HuH-7.5 (cell line): ENCODE measurements around the gene IQSEC3.

Experiments
- DNase-seq: peaks from one replicate; pipeline ENCODE4 v3.0.0; 2011; ENCODE audit warnings: low spot score

IQSEC3 gene

DNA sequence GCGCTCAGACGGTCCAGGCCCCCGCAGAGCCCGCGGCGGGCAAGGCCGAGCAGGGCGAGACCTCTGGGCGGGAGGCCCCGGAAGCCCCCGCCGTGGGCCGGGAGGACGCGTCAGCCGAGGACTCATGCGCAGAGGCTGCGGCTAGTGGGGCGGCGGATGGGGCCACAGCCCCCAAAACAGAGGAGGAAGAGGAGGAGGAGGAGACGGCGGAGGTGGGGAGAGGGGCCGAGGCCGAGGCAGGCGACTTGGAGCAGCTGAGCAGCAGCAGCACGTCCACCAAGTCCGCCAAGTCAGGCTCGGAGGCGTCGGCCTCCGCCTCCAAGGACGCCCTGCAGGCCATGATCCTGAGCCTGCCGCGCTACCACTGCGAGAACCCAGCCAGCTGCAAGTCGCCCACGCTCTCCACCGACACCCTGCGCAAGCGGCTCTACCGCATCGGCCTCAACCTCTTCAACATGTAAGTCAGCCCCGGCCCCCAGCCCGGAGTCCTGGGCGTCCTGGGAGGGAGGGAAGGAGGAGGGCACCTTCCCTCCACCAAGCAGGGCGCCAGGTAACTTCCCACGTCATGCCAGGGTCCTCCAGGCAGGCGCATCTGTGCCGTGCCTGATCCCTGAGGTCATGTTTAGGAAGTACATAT lies 72.4 kb downstream of the IQSEC3 start:
- no peak for DNase-seq

DNA sequence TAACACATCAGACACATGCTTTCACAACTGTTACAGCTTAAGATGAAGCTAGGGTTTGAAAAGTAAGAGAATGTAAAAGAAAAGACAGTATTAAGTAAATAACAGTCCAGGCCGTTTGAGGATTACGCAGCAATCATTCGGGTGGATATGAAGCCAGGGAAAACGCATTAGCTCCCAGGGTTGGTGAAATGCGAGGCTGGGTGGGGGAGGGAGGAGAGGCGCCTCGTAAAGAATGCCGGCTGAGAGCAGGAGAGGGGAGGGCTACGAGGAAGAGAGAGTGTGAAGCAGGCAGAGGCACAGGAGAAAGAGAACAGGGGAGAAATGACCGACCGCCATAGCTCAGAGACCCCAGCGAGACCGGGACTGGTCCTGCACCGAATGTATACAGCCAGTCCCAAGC lies 73.0 kb downstream of the IQSEC3 start:
- DNase-seq, result no peak

DNA sequence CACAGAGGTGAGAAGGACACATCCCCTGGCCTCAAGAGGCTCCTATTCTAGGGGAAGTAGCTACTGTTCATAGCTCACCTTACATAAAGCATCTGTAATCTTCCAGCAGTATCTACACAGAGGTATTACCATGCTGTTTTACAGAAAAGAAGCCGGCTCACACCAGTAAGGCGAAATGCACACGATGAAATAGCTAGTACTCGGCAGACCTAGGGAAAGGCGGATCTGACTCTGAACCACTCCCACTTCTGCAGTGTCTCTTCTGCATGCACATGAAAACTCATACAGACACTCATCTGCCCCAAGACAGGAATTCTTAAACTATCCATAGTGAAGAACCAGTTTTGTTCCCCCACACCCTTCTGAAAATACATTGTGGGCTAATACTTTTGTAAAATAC lies 73.6 kb downstream of the IQSEC3 start:
- no peak for DNase-seq

DNA sequence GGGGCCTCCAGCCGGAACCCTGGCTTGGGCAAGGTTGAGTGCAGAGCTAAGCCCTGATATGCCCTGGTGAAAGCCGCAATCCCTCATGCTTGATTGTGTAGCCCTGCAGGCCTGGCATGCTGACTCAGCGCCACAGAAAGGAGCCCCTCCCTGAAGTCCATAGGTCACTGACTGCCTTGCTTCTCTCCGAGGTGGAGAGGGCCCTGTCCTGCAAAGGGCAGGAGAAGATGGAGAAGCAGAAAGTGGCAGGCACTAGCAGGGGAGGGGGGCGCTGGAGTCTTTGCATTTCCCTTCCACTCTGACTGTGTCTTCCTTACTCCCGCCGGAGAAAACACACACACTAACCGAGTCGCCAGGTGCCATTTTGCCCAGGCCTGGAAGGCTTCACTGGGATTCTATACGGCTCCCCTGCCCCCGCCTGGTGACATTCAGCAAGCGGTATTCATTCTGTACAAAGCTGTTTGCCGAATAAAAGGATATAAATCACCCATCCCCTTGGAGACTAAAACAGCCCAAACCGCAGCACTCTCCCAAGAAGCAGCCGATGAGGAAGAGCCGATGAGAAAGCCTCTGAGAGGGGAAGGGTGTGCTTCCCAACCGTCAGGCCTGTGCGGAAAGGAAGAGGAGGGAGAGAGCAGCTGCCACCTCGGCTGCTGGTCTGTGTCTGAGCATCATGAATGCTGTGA lies 77.5 kb downstream of the IQSEC3 start:
- DNase-seq, result peak; percentile 71

DNA sequence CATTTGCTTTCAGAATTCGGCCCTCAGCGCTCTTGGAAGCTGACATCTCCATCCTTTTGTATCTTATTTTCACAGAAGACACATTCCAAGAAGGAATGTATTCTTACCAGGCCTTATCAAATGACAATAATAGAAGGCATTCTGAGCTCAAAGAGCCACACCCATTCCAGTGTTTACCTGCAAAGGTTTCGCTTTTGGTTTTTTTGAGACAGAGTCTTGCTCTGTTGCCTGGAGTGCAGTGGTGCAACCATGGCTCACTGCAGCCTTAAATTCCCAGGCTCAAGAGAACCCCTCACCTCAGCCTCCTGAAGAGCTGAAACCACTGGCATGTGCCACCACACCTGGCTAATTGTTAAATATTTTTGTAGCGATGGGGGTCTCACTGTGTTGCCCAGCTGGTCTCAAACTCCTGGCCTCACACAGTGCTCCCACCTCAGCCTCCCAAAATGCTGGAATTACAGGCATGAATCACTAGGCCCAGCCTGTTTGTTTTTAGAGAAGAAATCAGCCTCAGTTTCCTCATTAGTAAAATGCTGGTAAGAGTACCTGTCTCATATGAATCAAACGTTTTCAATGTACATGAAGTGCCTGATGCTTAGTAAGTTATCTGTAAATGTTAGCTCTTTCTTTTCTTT lies 78.2 kb downstream of the IQSEC3 start:
- DNase-seq, result no peak

DNA sequence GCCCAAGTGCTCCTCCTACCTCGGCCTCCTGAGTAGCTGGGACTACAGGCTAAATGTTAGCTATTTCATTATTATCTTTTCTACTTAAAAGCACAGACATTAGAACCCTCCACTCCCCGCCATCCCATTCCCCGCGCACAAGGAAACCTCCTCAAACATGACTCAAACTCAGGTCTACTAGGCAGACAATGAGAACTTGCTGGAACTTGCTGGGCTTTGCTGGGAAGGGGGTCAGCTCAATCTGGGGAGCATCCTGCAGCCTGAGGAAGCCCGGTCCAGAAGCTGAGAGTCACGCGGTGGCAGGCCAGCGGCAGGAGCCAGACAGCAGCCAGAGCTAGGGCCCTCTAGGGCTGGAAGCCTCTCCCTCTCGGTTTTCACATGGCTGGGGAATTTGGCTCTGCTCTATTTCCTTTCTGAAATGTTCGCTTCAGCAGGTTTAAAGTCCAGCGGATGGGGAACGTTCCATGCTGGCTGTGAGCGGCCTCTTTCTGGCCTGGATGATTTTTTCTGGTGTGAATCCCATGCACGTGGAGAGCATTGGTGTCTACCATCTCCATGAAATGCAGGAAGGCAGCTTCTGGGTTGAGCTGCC lies 78.9 kb downstream of the IQSEC3 start:
- no peak for DNase-seq

DNA sequence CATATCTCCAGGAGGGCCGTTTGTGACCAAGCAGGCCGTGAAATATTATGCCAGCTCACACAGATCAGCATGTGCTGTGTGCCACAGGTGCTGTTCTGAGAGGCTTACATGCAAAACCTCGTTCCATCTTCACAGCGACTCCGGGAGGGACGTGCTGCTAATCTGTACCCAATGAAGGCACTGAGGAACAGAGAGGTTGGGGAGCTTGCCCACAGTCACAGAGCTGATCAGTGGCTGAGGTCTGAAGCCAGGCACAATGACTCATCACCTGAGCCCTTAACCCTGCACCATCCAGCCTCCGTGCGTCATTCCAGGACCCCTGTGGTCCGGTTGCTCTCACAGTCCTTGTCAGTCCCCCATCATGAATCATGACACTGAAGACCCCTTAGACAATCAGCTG lies 80.7 kb downstream of the IQSEC3 start:
- no peak for DNase-seq

DNA sequence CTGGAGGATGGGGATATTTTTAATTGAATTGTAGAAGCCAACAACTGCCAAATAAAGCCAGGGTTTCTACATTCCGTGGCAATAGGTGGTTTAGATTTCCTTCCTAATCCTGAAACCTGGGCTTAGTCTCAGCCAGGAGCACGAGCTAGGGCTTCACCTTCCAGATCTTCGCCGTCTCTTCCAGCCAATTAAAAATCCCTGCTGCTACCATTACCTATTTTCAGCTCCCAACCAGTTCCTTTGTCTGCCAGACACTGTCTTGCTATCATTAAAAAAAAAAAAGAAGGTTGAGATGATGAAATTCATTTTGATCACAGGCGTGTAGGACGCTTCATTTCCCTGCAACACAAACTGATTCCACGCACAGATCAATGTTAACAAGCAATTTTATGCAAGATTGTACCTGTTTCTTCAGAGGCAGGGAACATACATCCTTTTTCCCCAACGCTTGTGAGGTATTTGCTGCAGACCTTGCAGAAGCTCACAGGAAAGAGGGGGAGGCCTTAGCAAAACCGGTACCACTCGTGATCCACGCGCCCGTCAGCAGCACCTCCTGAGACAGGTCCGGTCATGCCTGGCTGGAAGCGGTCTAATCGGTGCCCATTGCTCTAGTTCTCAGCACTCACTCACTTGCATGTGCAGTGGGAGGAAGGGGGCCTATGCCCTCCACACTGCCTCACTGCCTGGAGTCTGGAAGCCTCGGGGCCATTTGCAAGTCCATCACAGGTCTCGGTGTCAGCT lies 82.3 kb downstream of the IQSEC3 start:
- DNase-seq, result no peak

DNA sequence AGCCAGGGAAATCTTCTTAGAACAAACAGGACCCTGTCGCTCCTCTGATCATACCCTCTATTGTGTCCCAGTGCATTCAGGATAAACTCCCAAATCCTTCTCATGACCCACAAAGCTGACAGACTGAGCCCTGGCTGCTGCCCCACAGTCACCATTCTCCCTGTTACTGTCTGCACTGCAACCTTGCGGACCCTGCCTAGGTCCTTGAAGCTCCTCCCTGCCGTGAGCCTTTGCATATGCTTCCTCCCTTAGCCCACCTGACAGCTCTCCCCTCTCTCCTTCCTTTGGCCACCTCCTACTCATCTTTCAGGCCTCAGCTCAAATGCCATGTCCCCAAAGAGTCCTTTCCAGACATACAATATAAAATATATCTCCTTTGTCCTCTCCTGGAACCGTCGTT lies 85.0 kb downstream of the IQSEC3 start:
- DNase-seq, result no peak

DNA sequence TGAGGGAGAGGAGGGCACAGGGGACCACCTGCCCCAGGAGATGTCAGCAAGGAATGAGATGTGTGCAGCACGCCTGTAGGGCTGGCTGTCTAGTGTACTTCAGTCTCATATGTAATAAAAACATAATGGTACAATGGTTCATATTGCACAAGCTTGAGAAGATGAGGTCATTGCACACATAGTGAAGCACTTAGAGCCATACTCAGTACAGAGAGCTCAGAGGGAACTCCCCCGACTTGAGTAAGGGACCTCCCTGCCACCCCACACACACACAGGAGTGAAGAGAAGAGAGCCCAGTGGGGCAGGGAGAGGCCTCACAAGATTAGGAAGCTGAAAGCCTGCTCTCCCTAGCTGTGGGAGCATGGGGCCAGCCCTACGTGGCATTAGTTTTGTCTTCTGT lies 85.9 kb downstream of the IQSEC3 start:
- no peak for DNase-seq

DNA sequence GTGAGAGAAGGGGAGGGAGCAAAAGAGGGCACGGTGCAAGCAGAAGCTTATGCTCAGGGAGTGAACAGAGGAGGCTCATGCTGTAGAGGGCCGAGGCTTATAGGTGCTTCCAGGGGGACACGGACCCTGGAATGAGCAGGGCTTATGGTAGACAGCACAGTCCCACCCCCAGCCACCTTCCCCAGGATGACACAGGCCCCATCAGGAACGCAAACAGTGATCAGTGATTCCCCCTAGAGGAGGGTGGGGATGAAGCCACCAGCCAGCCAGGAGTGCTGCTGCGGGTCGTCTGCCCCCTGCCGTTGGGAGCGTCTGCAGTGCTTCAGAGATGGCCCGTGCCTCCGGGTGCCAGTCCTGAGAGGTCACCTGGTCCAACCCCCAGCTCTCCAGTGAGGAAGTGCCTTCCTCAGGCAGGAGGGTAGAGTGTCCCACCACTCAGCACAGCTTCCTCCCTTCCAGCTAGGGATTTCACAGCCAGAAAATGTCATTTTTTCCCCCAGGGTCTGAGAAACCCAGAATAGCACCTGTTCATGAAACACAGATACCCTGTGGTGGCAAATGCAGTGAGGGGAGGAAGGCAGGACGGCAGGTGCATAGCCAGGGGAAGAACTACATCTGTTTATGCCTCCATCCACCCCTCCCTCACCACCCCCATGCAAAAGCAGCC lies 86.6 kb downstream of the IQSEC3 start:
- peak; percentile 97 for DNase-seq

DNA sequence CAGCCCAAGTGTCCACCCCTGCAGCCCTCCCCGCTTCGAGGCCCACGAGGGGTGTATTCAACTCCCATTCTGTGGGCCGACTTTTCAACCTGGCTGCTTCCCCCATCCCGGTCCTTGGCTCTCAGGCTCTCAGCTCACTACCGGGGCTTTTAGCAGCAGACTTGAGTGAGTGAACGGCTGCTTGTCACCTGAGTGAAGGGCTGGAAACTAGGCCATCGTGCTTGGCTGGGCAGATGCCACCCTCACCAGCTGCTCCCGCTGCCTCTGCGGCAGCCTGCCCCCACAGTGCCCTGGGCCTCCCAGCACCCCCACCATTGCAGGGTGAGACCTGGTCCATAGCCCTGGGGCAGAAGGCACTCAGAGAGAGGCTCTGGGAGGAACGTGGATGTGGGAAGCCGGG lies 87.5 kb downstream of the IQSEC3 start:
- no peak for DNase-seq

DNA sequence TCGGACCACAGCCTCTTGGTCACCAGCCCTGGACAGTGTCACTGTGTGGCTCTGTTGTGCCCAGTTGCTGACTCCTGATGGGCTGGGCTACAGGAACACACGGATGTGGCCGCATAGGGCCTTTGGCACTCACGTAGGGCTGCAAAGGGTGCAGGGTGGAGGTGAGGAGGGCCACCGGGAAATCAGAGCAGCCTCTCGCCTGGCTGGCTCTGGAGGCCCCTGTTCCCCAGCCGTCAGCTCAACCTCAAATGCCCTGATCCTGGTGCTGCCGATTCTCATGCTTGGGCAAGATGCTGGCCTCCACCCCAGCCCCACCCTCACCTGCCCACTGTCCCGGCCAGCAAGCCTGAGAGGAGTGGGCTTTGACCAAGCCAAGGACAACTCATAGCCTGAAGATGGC lies 88.4 kb downstream of the IQSEC3 start:
- DNase-seq, result no peak

DNA sequence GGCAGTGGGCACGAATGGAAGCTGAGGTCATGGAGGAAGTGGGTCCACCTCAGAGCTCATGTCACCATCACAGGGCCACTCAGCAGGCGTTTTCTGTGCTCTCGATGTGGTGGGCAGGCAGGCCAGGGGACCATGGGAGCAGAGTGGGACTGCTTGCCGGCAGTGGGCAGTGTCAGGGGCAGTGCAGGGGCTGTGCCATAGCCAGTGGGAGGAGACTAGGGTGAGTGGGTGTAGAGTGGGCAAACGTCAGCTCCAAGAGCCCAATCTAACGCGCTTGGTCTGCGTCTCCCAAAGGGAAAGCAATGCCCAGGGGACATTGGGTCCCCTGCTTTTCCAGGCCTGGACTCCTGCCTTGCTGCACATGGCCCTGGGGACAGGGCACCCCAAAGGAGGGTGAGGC lies 89.1 kb downstream of the IQSEC3 start:
- DNase-seq, result no peak

DNA sequence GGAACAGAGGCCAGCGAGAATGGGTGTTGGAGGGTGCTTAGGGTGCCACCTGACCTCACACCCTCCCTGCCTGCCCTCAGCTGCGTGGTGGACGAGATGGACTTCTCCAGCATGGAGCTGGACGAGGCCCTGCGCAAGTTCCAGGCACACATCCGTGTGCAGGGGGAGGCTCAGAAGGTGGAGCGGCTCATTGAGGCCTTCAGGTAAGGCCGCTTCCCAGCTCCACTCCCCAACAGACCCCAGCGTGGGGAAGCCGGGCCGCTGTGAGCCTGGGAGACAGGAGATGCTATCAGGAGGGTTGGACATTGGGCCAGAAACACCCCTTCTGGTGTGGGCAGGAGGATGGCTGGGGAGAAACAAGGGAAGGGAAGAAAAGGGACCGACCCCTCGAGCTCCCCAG lies 90.4 kb downstream of the IQSEC3 start:
- no peak for DNase-seq

DNA sequence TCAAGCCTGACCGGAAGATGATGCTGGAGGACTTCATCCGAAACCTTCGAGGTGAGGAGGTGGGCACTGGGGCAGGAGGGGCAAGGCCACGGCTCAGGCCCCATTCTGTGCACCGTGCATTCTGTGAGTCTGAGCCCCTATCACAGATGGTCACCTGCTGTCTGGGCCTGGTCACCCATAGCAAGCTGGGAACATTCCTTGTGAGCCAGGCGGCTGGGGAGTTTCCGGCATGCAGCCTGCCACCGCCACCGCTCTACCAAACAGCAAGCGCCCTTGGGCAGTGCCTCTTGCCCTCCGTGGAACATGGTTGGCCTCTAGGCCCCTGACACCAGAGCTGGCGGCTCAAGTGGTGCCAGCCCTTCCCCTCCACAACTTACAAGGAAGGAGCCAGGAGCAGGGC lies 91.1 kb downstream of the IQSEC3 start:
- no peak for DNase-seq

DNA sequence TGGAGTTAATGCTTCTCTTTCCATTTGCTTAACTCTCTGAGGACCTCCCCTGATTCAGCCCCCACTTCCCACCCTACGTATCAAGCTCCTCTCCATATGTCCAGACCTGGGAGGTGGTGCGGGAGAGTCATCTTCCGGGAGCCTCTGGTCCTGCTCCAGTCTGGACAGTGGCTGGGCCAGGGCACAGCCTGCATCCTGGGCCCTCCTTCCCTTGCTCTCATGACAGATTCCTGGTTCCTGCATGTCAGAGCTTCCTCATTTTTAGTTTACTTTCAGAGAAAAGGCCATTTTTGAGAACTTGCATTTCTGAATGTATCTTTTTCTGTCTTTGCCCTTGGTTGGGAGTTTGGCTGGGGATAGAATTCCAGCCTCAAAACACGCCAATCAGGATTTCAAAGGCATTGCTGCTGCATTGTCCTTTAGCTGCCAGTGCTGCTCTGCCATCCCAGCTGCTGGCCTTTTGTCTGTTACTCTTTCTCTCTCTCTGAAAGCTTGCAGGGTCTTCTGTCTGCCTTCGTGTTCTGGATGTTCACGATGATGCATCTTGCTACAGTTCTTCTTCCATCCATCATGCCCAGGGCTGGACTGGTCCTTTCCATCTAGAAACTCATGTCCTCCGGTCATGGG lies 92.7 kb downstream of the IQSEC3 start:
- no peak for DNase-seq

DNA sequence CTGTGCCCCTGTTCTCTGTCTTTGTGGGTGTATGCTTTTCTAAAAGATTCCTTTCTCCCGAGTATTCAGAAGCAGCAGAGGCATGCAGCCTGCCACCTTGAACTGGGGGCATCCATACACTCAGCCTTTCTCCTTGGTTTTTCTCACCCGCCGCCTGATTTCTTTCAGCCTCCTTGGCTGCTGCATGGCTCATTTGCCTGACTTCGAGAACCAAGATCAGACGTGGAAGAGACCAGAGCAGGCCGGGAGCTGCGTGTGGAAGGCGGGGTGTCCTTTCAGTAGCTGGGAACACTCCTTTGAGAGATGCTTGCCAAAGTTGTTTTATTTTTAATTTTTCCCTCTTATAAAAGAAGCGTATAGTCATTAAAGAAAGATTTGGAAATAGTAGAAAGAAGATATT lies 94.3 kb downstream of the IQSEC3 start:
- DNase-seq, result no peak

DNA sequence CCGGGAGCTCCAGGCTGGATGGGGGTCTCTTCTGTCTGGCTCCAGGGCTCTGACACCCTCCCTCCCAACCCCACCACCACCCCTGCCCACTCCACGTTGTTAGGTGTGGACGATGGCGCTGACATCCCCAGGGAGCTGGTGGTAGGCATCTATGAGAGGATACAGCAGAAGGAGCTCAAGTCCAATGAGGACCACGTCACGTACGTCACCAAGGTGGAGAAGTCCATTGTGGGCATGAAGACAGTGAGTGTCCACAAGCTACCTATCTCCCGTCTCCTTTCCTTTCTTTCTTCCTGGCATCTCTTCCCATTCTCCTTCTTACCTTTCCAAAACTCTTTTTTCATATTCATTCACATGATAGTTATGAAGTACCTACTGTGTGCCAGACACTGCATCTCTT lies 95.3 kb downstream of the IQSEC3 start:
- no peak for DNase-seq

DNA sequence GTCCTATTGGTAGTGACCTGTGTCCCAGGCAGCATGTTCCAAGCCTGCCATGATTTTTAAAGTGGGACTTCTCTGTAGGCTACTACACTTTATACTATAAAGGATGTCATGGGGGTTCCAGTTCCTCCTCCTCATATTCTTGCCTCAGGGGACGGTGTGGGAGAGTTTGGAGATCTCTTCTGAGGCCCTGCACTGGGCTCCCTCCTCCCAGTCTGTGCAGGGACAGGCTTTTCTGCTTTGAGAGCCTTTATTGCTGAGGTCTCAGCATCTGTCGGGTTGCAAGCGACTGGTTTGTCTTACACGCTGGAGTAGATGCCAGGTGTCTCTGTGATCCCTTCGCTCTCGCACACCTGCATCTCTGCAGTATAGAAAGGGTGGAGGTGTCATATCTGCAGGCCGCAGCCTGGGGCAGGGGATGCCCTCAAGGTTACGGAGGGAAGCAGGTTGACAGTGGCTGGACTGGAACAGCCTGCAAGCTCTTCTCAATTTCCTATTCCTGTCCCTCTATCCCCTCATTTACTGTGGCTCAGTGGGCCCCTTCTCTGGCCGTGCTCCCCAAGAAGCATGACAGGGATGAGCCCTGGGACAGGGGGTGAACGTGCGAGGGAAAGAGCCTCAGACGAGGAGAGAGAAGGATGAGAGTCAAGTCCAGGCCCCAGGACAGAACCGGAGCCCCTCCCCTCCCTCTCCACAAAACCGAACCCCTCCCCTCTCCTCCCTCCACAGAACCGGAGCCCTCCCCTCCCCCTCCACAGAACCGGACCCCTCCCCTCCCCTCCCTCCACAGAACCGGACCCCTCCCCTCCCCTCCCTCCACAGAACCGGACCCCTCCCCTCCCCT lies 96.1 kb downstream of the IQSEC3 start:
- no peak for DNase-seq
